Tibial nerve (tissue), 4 donors: ENCODE measurements around the gene TNS3. TPM values are rescaled to one million over a fixed set of nuclear protein-coding genes. Genes with fewer than 3 reads are reported as not detected.
A peak's percentile ranks its signal among the peaks of the same experiment; 100 is the strongest.

Experiments
- DNase-seq, 2 donors: peaks; one replicate each; pipeline ENCODE4 v3.0.0-alpha.2; 2019; ENCODE audit warnings: low spot score in 2 of 2
- H3K27ac ChIP-seq, 4 donors: fragments of 200-600 bp; sonication (generic) in 3 of 4; one replicate each; pipeline ENCODE4 v1.5.1; 2017 to 2019; ENCODE audit warnings: mild to moderate bottlenecking in 1 of 4
- H3K27me3 ChIP-seq, 2 donors: fragments of 200-600 bp; sonication (generic) in 1 of 2; one replicate each; pipeline versions ENCODE4 v1.5.1 to v1.6.0; 2017 to 2019
- H3K36me3 ChIP-seq, 3 donors: fragments of 200-600 bp; sonication (generic); one replicate each; pipeline ENCODE4 v1.5.1; 2018 to 2019
- H3K4me1 ChIP-seq, 4 donors: fragments of 200-600 bp; sonication (generic) in 3 of 4; one replicate each; pipeline ENCODE4 v1.5.1; 2017 to 2019
- H3K4me3 ChIP-seq, 4 donors: fragments of 200-600 bp; sonication (generic) in 3 of 4; one replicate each; pipeline ENCODE4 v1.5.1; 2017 to 2019; ENCODE audit warnings: mild to moderate bottlenecking in 1 of 4, moderate library complexity in 1 of 4
- H3K9me3 ChIP-seq, 4 donors: fragments of 200-600 bp; sonication (generic) in 3 of 4; one replicate each; pipeline ENCODE4 v1.5.1; 2017 to 2019
- CTCF ChIP-seq, 5 experiments: fragments of 200-600 bp in 3 of 5; fragments of 450-650 bp in 2 of 5; sonication (generic) in 3 of 5; IDR thresholded peaks; one replicate each; pipeline ENCODE4 v1.5.1; 2016 to 2019; ENCODE audit warnings: antibody characterized with exemption in 5 of 5, mild to moderate bottlenecking in 3 of 5, moderate library complexity in 2 of 5
- EP300 ChIP-seq, 2 donors: sonication (generic); formaldehyde crosslinking; IDR thresholded peaks; one replicate each; pipeline ENCODE4 v1.6.1; 2017; ENCODE audit warnings: antibody characterized with exemption in 2 of 2, mild to moderate bottlenecking in 1 of 2
- POLR2A ChIP-seq, 2 donors: fragments of 450-650 bp; IDR thresholded peaks; one replicate each; pipeline ENCODE4 v1.6.1; 2017; ENCODE audit warnings: antibody characterized with exemption in 2 of 2, mild to moderate bottlenecking in 2 of 2, moderate library complexity in 2 of 2
- WGBS, 2 donors: methylation state at CpG; one replicate each; pipeline ENCODE4 v1.1.5; 2018; 5-methylcytosine and 5-hydroxymethylcytosine counted together
- total RNA-seq, 4 donors: library from RNA; depleted of rRNA; stranded (reverse); fragments of >200 nt; gene quantifications; one replicate each; pipeline ENCODE4 v1.1.0, GENCODE V29; 2016

The TNS3 gene
- total RNA-seq, 4 donors from 2014 or later = 118 to 142 (median 133) TPM

DNA sequence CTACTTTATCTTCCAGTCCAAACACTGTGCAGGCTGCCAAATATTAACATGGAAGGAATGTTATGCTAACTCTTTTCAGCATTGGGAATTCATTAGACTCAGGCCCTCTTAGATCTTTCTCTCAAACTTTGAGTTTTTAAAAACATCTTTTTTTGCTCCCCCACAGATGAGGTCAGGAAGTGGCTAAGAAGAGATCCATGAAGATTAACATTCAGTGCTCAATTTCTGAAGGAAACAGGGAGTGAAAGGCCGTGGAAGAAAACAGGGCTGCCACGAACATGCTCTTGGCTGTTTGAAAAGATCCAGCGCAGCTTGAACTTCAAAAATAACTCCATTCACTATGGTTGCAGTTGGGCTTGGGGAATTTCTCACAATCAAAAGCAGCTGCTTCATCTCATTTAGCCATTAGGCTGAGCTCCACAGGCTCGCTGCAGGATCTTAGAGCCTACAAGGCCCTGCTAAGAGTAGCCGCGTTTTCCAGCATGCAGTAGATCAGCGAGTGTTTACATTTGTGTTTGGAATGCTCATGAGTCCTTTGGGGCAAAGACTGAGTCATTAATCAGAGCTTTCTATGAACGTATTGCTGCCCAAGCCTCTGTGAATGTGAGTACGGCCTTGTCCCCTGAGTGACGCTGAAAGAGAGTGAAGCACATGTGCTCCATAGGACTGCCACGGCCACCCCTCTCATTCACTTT lies 41.2 kb upstream of the TNS3 start:
- Histone ChIP-seq H3K36me3 (no peaks in the 10 kb centered on the region), H3K27ac (peak overlapping the region; percentile 21 to 86 (median 61)), H3K4me1 (peaks cover 0 to 39% (median 18%) of the 10 kb centered on the region in 4 donors), H3K27me3 (no peaks in the 10 kb centered on the region), H3K9me3 (no peaks in the 10 kb centered on the region), H3K4me3 (no peak overlapping the region)
- 21 to 32% methylated on average over 11 of the region's 11 CpGs for WGBS, 2 donors
- TF ChIP-seq CTCF (IDR thresholded peaks at IDR 0.05) = no peak
- TF ChIP-seq EP300 (IDR thresholded peaks at IDR 0.05) = peak in 1 of 2 donors; percentile 33
- TF ChIP-seq POLR2A (IDR thresholded peaks at IDR 0.05) = no peak
- no peak for DNase-seq

DNA sequence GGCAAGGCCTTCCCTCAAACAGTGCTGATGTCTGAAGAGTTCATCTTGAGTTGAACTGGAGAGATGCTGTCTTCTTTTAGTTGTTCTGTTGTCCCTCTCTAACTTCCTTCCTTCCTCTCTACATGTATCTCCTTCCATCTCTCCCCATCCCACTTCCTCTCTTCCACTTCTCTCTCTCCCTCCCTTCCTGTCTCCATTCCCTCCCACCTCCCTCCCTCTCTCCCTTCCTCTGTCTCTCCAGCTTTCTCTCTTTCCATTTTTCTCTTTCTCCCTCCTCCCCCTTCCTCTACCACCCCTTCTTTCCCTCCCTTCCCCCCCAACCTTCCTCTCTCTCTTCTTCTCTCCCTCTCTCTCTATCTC lies 40.7 kb upstream of the TNS3 start:
- H3K4me3 ChIP-seq = no peak overlapping the region

DNA sequence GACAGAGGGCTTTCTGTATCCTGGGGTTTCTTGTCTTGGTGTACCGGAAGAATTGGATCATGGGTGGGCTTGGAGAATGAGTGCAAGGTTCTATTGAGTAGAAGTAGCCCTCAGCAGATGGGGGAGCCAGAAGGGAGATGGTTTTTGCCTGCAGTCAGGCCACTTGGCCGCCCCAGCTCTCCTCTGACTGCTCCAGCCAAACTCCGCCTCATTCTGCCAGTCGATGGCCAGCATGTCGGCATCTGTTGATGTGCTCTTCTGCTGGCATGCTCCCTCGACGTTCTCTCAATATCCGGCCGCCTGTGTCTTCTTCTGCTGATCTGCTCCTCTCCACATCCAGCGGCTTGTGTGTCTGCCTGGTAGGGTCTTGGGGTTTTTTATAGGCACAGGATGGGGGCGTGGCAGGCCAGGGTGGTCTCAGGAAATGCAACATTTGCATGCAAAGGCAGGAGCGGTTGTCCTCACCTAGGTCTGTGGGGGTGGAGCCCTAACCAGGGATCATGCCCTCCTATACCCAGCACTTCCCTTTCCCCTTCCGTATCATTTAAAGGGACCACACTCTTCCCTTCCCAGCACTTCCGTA lies 40.2 kb upstream of the TNS3 start:
- Histone ChIP-seq H3K27ac (peak overlapping the region; percentile 24 to 86 (median 61)), H3K9me3 (no peaks in the 10 kb centered on the region), H3K4me3 (no peak overlapping the region), H3K27me3 (no peaks in the 10 kb centered on the region), H3K4me1 (peaks cover 0 to 33% (median 18%) of the 10 kb centered on the region in 4 donors), H3K36me3 (no peaks in the 10 kb centered on the region)
- TF ChIP-seq CTCF (IDR thresholded peaks at IDR 0.05) = no peak
- TF ChIP-seq EP300 (IDR thresholded peaks at IDR 0.05) = no peak
- no peak for DNase-seq
- 69 to 71% methylated on average over 14 of the region's 14 CpGs for WGBS, 2 donors

More for the DNA sequence above, 40.7 kb upstream of the TNS3 start:
- no peaks in the 10 kb centered on the region for H3K27me3 ChIP-seq
- no peaks in the 10 kb centered on the region for H3K36me3 ChIP-seq
- peaks cover 0 to 33% (median 18%) of the 10 kb centered on the region in 4 donors for H3K4me1 ChIP-seq
- TF ChIP-seq POLR2A (IDR thresholded peaks at IDR 0.05) (no peak), EP300 (IDR thresholded peaks at IDR 0.05) (no peak), CTCF (IDR thresholded peaks at IDR 0.05) (no peak)
- no peaks in the 10 kb centered on the region for H3K9me3 ChIP-seq
- peak overlapping the region in 3 of 4 donors; percentile 42 to 86 (median 80) for H3K27ac ChIP-seq
- no peak for DNase-seq

DNA sequence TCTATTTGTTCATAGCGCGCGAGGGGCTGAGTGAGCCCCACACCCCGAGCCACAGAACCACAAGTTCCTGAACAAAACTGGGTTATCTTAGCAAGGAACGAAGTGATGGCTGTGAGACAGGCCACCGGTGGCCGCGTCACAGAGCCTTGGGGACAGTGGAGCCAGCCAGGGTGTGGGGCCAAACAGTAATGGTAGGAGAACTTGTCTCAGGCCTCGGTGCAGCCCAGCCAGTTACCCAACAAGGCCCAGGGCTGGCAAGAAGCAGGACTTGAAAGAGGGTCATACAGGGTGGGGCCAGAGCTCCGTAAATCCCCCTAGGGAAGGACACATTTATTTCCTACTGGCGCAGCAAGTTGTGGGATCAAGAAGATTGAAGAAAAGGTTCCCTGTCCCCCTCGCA lies 39.4 kb upstream of the TNS3 start:
- Histone ChIP-seq H3K4me3 (no peak overlapping the region), H3K4me1 (peaks cover 0 to 33% (median 18%) of the 10 kb centered on the region in 4 donors), H3K36me3 (no peaks in the 10 kb centered on the region), H3K27me3 (no peaks in the 10 kb centered on the region), H3K27ac (peak overlapping the region in 2 of 4 donors; percentile 80 to 86), H3K9me3 (no peaks in the 10 kb centered on the region)
- TF ChIP-seq POLR2A (IDR thresholded peaks at IDR 0.05) (no peak), CTCF (IDR thresholded peaks at IDR 0.05) (no peak), EP300 (IDR thresholded peaks at IDR 0.05) (no peak)
- WGBS, 2 donors = 83 to 88% methylated on average over 9 to 12 of the region's 12 CpGs
- DNase-seq = no peak

GRCh38 chr7:47619806-47620205 lies 37.9 kb upstream of the TNS3 start:
- Histone ChIP-seq H3K4me1 (peaks cover 0 to 33% (median 18%) of the 10 kb centered on the region in 4 donors), H3K4me3 (no peak overlapping the region), H3K9me3 (no peaks in the 10 kb centered on the region), H3K27ac (no peak overlapping the region), H3K36me3 (no peaks in the 10 kb centered on the region), H3K27me3 (no peaks in the 10 kb centered on the region)
- TF ChIP-seq EP300 (IDR thresholded peaks at IDR 0.05) (no peak), POLR2A (IDR thresholded peaks at IDR 0.05) (no peak), CTCF (IDR thresholded peaks at IDR 0.05) (no peak)
- no peak for DNase-seq
